DND-41 (cell line): ENCODE measurements around the gene SAPCD1.

ENCODE experiments used
- EZH2 ChIP-seq: IDR thresholded peaks from 3 replicates; pipeline ENCODE4 v1.6.1; 2012; ENCODE audit warnings: borderline replicate concordance, low read depth, mild to moderate bottlenecking, moderate library complexity, low read length, inconsistent platforms; ENCODE audit not compliant: severe bottlenecking
- TF ChIP-seq, protein P1 (sequence below): IDR thresholded peaks from 2 replicates; pipeline ENCODE4 v1.5.1; 2012; ENCODE audit warnings: borderline replicate concordance, low read length, moderate library complexity, mild to moderate bottlenecking; ENCODE audit not compliant: poor library complexity, severe bottlenecking; ENCODE audit errors: extremely low read depth

- TF ChIP-seq, protein P1, sequence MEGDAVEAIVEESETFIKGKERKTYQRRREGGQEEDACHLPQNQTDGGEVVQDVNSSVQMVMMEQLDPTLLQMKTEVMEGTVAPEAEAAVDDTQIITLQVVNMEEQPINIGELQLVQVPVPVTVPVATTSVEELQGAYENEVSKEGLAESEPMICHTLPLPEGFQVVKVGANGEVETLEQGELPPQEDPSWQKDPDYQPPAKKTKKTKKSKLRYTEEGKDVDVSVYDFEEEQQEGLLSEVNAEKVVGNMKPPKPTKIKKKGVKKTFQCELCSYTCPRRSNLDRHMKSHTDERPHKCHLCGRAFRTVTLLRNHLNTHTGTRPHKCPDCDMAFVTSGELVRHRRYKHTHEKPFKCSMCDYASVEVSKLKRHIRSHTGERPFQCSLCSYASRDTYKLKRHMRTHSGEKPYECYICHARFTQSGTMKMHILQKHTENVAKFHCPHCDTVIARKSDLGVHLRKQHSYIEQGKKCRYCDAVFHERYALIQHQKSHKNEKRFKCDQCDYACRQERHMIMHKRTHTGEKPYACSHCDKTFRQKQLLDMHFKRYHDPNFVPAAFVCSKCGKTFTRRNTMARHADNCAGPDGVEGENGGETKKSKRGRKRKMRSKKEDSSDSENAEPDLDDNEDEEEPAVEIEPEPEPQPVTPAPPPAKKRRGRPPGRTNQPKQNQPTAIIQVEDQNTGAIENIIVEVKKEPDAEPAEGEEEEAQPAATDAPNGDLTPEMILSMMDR: no peak
- no peak for TF ChIP-seq EZH2
Measured at GRCh38 chr6:31729515-31729978, 32.9 kb upstream of the SAPCD1 start.
